RWPE1 (cell line): Measurements from ENCODE around the gene ASAP2.
"Not testable (repeated sequence)": the region's sequence is repeated elsewhere in the genome, so short reads cannot be mapped to it uniquely, and the experiment has no call there.

Experiments
- CTCF ChIA-PET: fragments of 350-600 bp; sonication (Branson Sonifier 250); formaldehyde crosslinking; extraction: SDS; loops from one replicate; lab custom pipeline; 2021; lab: Yijun Ruan, JAX
- POLR2A ChIA-PET: fragments of 400-600 bp; formaldehyde crosslinking; extraction: SDS; loops from one replicate; lab custom pipeline; 2020; ENCODE audit warnings: antibody characterized with exemption; ENCODE audit not compliant: low non-redundant PET; lab: Yijun Ruan, JAX
- DNase-seq: peaks from one replicate; pipeline ENCODE4 v3.0.0; 2012; ENCODE audit warnings: low spot score
- H3K27ac ChIP-seq: fragments of 450-650 bp; 2 replicates; pipeline ENCODE4 v1.5.1; 2017
- CTCF ChIP-seq: fragments of 450-650 bp; conservative IDR thresholded peaks from 2 replicates; pipeline ENCODE4 v1.5.1; 2017; ENCODE audit warnings: low read depth, mild to moderate bottlenecking

Gene ASAP2

GRCh38 chr2:9213477-9214051, 7.0 kb downstream of the ASAP2 start:
- ChIA-PET CTCF (no interaction called here), POLR2A (no interaction called here)
- DNase-seq, result no peak
- TF ChIP-seq CTCF, result no peak
- peak overlapping the region; percentile 49 for H3K27ac ChIP-seq

GRCh38 chr2:9214873-9215272, 8.3 kb downstream of the ASAP2 start:
- H3K27ac ChIP-seq, result no peak overlapping the region
- no peak for DNase-seq
- TF ChIP-seq CTCF, result no peak
- POLR2A ChIA-PET, result interaction anchor here (0.6 kb wide), 1 partner anchor 211 kb away, joined by 6 read pairs; no protein-coding TSS in a partner anchor
- CTCF ChIA-PET, result no interaction called here

GRCh38 chr2:9215680-9216079, 9.1 kb downstream of the ASAP2 start:
- ChIA-PET CTCF (interaction anchor here (0.8 kb wide), 1 partner anchor 163 kb away, joined by 5 read pairs; no protein-coding TSS in a partner anchor), POLR2A (no interaction called here)
- no peak for DNase-seq
- no peak for TF ChIP-seq CTCF
- peak overlapping the region; percentile 68 for H3K27ac ChIP-seq

- peak overlapping the region; percentile 68 for H3K27ac ChIP-seq
- POLR2A ChIA-PET, DNase-seq: not testable (repeated sequence)
- CTCF ChIA-PET, result interaction anchor here (0.8 kb wide), 1 partner anchor 163 kb away, joined by 5 read pairs; no protein-coding TSS in a partner anchor
These were observed 9.5 kb downstream of the ASAP2 start for GRCh38 chr2:9216143-9216542.

GRCh38 chr2:9217838-9218770, 11.5 kb downstream of the ASAP2 start:
- no peak for DNase-seq
- peak overlapping the region; percentile 68 for H3K27ac ChIP-seq
- no peak for TF ChIP-seq CTCF
- ChIA-PET CTCF (interaction anchor here (0.6 to 0.8 kb wide), 3 partner anchors 57 to 177 kb away, joined by 3 to 5 read pairs (median 4); no protein-coding TSS in a partner anchor), POLR2A (no interaction called here)

- POLR2A ChIA-PET, result no interaction called here
These were observed 12.4 kb downstream of the ASAP2 start for GRCh38 chr2:9219027-9219445.

More at GRCh38 chr2:9219027-9219445, 12.4 kb downstream of the ASAP2 start:
- CTCF ChIA-PET, result interaction anchor here (0.8 kb wide), 1 partner anchor 80 kb away, joined by 3 read pairs; no protein-coding TSS in a partner anchor
- no peak for DNase-seq
- no peak for TF ChIP-seq CTCF
- no peak overlapping the region for H3K27ac ChIP-seq
